Neural crest cell (in vitro differentiated cells): ENCODE measurements around the gene LMNTD2. TPM values are rescaled to one million over a fixed set of nuclear protein-coding genes. Genes with fewer than 3 reads are reported as not detected.

Experiments
- DNase-seq: peaks from one replicate; pipeline ENCODE4 v3.0.0; 2021; ENCODE audit warnings: low read depth, mixed read lengths, low spot score
- H3K27ac Mint-ChIP-seq: one replicate; pipeline ENCODE4 v1.8.0; 2021; ENCODE audit warnings: mild to moderate bottlenecking, mixed read lengths; ENCODE audit not compliant: unreplicated experiment
- H3K27me3 Mint-ChIP-seq: 2 replicates; pipeline ENCODE4 v1.8.0; 2021; ENCODE audit warnings: low read depth, mild to moderate bottlenecking, mixed read lengths
- H3K36me3 Mint-ChIP-seq: 2 replicates; pipeline ENCODE4 v1.8.0; 2021; ENCODE audit warnings: low read depth, mild to moderate bottlenecking, mixed read lengths
- H3K4me1 Mint-ChIP-seq: 2 replicates; pipeline ENCODE4 v1.8.0; 2021; ENCODE audit warnings: mixed read lengths
- H3K4me3 Mint-ChIP-seq: one replicate; pipeline ENCODE4 v1.8.0; 2021; ENCODE audit warnings: mild to moderate bottlenecking, mixed read lengths
- H3K9me3 Mint-ChIP-seq: 2 replicates; pipeline ENCODE4 v1.8.0; 2021; ENCODE audit warnings: mixed read lengths
- CTCF ChIP-seq: fragments of 200-600 bp; sonication (generic); conservative IDR thresholded peaks from 2 replicates; pipeline ENCODE4 v1.5.0; 2021; ENCODE audit warnings: antibody characterized with exemption, mild to moderate bottlenecking
- total RNA-seq: library from RNA; stranded (reverse); gene quantifications from 2 replicates; pipeline ENCODE4 v1.2.1, GENCODE V29; 2021

Gene LMNTD2
- total RNA-seq, 1 donor from 2014 or later = 2.2 TPM

- no peaks in the 10 kb centered on the region for H3K27me3 Mint-ChIP-seq
- no peak overlapping the region for H3K4me3 Mint-ChIP-seq
- TF ChIP-seq CTCF = no peak
- no peaks in the 10 kb centered on the region for H3K9me3 Mint-ChIP-seq
- peaks cover 13% of the 10 kb centered on the region for H3K36me3 Mint-ChIP-seq
- no peak for DNase-seq
- H3K27ac Mint-ChIP-seq = no peak overlapping the region
- no peaks in the 10 kb centered on the region for H3K4me1 Mint-ChIP-seq
These were observed 32.0 kb upstream of the LMNTD2 start for GRCh38 chr11:592501-592900.

- DNase-seq = no peak
- H3K27me3 Mint-ChIP-seq = no peaks in the 10 kb centered on the region
- H3K36me3 Mint-ChIP-seq = peaks cover 9% of the 10 kb centered on the region
- TF ChIP-seq CTCF = no peak
- no peak overlapping the region for H3K27ac Mint-ChIP-seq
- no peak overlapping the region for H3K4me3 Mint-ChIP-seq
- H3K4me1 Mint-ChIP-seq = no peaks in the 10 kb centered on the region
- no peaks in the 10 kb centered on the region for H3K9me3 Mint-ChIP-seq
These were observed 30.5 kb upstream of the LMNTD2 start for GRCh38 chr11:590997-591396.

GRCh38 chr11:589798-590197 lies 29.3 kb upstream of the LMNTD2 start:
- H3K27me3 Mint-ChIP-seq = no peaks in the 10 kb centered on the region
- H3K27ac Mint-ChIP-seq = no peak overlapping the region
- no peaks in the 10 kb centered on the region for H3K4me1 Mint-ChIP-seq
- H3K4me3 Mint-ChIP-seq = no peak overlapping the region
- TF ChIP-seq CTCF = no peak
- H3K9me3 Mint-ChIP-seq = no peaks in the 10 kb centered on the region
- no peak for DNase-seq
- peaks cover 9% of the 10 kb centered on the region for H3K36me3 Mint-ChIP-seq

- H3K27me3 Mint-ChIP-seq = no peaks in the 10 kb centered on the region
- H3K9me3 Mint-ChIP-seq = no peaks in the 10 kb centered on the region
- H3K27ac Mint-ChIP-seq = no peak overlapping the region
- peaks cover 9% of the 10 kb centered on the region for H3K36me3 Mint-ChIP-seq
- H3K4me3 Mint-ChIP-seq = no peak overlapping the region
- no peak for TF ChIP-seq CTCF
- H3K4me1 Mint-ChIP-seq = no peaks in the 10 kb centered on the region
- DNase-seq = no peak
These were observed 27.4 kb upstream of the LMNTD2 start for GRCh38 chr11:587978-588380.

- no peak for DNase-seq
- Mint-ChIP-seq H3K27me3 (no peaks in the 10 kb centered on the region), H3K4me1 (no peaks in the 10 kb centered on the region), H3K4me3 (no peak overlapping the region), H3K9me3 (no peaks in the 10 kb centered on the region), H3K36me3 (peaks cover 9% of the 10 kb centered on the region), H3K27ac (no peak overlapping the region)
- TF ChIP-seq CTCF = no peak
These were observed 27.0 kb upstream of the LMNTD2 start for GRCh38 chr11:587546-587945.
